ENCODE measurements around the gene AFAP1. TPM values are rescaled to one million over a fixed set of nuclear protein-coding genes. Genes with fewer than 3 reads are reported as not detected.

The AFAP1 gene
- total RNA-seq, 4 donors from 2014 or later: 25.1 to 56.9 (median 26.4) TPM

GRCh38 chr4:7803371-7803770 is 136.3 kb downstream of the AFAP1 start:
- intact Hi-C loops (cut with DNase I; ENCODE audit: low total_unique reads): loop anchor here (2.0 kb wide), 1 partner anchor 43 kb away; no protein-coding TSS in a partner anchor
- no peak for TF ChIP-seq POLR2AphosphoS5 (IDR thresholded peaks at IDR 0.05)
- no peak for TF ChIP-seq CTCF (IDR thresholded peaks at IDR 0.05)
- TF ChIP-seq EP300 (IDR thresholded peaks at IDR 0.05; ENCODE audit: low read depth): no peak
- TF ChIP-seq POLR2A (IDR thresholded peaks at IDR 0.05): no peak
- H3K36me3 ChIP-seq: peaks cover 0 to 23% (median 9%) of the 10 kb centered on the region in 4 donors

DNA sequence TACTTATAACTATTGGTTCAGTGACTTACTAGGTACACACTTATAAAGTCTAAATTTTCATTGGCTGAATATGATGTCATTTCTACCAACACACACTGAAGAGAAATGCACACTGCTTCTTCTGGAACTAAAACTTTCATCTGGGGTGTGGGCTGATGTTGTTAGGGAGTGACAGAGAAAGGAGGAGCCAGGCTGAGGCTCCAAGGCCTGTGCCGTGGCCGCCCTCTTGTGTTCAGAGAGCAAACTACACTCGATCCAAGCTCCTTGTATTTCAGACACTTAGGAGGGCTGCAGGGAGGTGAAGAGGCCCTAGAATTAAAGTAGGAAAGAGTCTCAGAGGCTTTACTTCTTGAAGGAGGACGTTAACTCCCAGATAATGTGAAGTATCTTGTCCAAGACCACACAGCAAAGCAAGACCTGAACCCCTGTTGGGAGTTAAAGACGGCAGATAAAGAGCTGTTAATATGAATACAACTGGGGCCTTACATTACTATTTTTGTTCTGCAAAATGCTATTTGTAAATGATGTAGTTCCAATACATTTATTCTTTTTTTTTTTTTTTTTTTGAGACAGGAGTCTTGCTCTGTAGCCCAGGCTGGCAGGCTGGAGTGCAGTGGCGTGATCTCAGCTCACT is 137.5 kb downstream of the AFAP1 start:
- in situ Hi-C loops (cut with MboI; ENCODE audit: low pct_ligation_motif_present in 1 of 4, low pct_unique_long_range_greater_than_20kb in 1 of 4, low sequenced_read_pairs in 3 of 4): loop anchor here in 3 of 4 donors (5.0 to 10.0 kb wide), 2 partner anchors 183 to 185 kb away; no protein-coding TSS in a partner anchor
- Histone ChIP-seq H3K27ac (no peak overlapping the region), H3K9me3 (no peaks in the 10 kb centered on the region), H3K36me3 (peaks cover 0 to 24% (median 11%) of the 10 kb centered on the region in 4 donors), H3K4me1 (peaks cover 8 to 38% (median 22%) of the 10 kb centered on the region in 4 donors), H3K4me3 (no peak overlapping the region), H3K27me3 (no peaks in the 10 kb centered on the region)
- peak; percentile 85 for DNase-seq
- intact Hi-C loops (cut with DNase I; ENCODE audit: low total_unique reads): loop anchor here (2.0 kb wide), 1 partner anchor 41 kb away; no protein-coding TSS in a partner anchor
- 20 to 31% methylated on average over 5 to 6 of the region's 6 CpGs for WGBS, 2 donors (ENCODE audit: low coverage in 1 of 2)
- TF ChIP-seq CTCF (IDR thresholded peaks at IDR 0.05): peak; percentile 90 to 94 (median 92)
- TF ChIP-seq EP300 (IDR thresholded peaks at IDR 0.05; ENCODE audit: low read depth): no peak

More at GRCh38 chr4:7803371-7803770, 136.3 kb downstream of the AFAP1 start:
- Histone ChIP-seq H3K4me1 (peaks cover 8 to 48% (median 24%) of the 10 kb centered on the region in 4 donors), H3K4me3 (no peak overlapping the region), H3K9me3 (no peaks in the 10 kb centered on the region), H3K27ac (peak overlapping the region in 3 of 4 donors; percentile 66 to 85 (median 78)), H3K27me3 (no peaks in the 10 kb centered on the region)
- in situ Hi-C loops (cut with MboI; ENCODE audit: low pct_ligation_motif_present in 1 of 4, low pct_unique_long_range_greater_than_20kb in 1 of 4, low sequenced_read_pairs in 3 of 4): loop anchor here in 3 of 4 donors (5.0 to 10.0 kb wide), 2 partner anchors 181 to 184 kb away; no protein-coding TSS in a partner anchor
- 86% methylated on average over 6 of the region's 7 CpGs; no CpG with 5 or more reads in 1 of the 2 donors for WGBS, 2 donors (ENCODE audit: low coverage in 1 of 2)
- no peak for DNase-seq

- H3K4me1 ChIP-seq: peaks cover 8 to 32% (median 17%) of the 10 kb centered on the region in 4 donors
- in situ Hi-C loops (cut with MboI; ENCODE audit: low pct_ligation_motif_present in 1 of 4, low pct_unique_long_range_greater_than_20kb in 1 of 4, low sequenced_read_pairs in 3 of 4) (loop anchor here in 3 of 4 donors (5.0 to 10.0 kb wide), 2 partner anchors 183 to 186 kb away; no protein-coding TSS in a partner anchor), intact Hi-C loops (cut with DNase I; ENCODE audit: low total_unique reads) (loop anchor here (2.0 kb wide), 1 partner anchor 41 kb away; no protein-coding TSS in a partner anchor)
- WGBS, 2 donors (ENCODE audit: low coverage in 1 of 2): 33 to 75% methylated on average over 1 of the region's 1 CpG
- no peak overlapping the region for H3K4me3 ChIP-seq
- H3K27ac ChIP-seq: no peak overlapping the region
- no peak for DNase-seq
- no peaks in the 10 kb centered on the region for H3K27me3 ChIP-seq
- peaks cover 0 to 30% (median 11%) of the 10 kb centered on the region in 4 donors for H3K36me3 ChIP-seq
- TF ChIP-seq CTCF (IDR thresholded peaks at IDR 0.05) (no peak), POLR2AphosphoS5 (IDR thresholded peaks at IDR 0.05) (no peak), POLR2A (IDR thresholded peaks at IDR 0.05) (no peak), EP300 (IDR thresholded peaks at IDR 0.05; ENCODE audit: low read depth) (no peak)
- no peaks in the 10 kb centered on the region for H3K9me3 ChIP-seq
These were observed 138.0 kb downstream of the AFAP1 start for GRCh38 chr4:7801641-7802040.

DNA sequence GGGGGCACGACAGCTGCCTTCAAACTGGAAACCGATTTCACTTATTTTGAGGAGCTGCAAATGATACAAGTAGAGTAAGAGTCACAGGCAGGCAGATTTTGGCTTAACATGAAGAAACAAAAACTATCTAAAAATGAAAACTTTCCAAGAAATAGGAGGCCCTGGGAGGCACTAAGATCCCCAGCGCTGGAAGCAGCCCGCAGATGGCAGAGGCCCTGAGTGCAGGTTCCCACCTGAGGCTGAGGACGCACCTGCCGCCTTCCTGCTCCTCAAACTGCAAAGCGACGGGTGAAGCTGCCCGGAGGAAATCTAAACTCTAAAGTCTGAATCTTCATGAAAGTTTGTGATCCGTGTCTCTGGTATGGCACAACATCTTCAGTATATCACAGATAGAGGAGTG is 138.7 kb downstream of the AFAP1 start:
- WGBS, 2 donors (ENCODE audit: low coverage in 1 of 2): 88 to 93% methylated on average over 3 to 10 of the region's 10 CpGs
- in situ Hi-C loops (cut with MboI; ENCODE audit: low pct_ligation_motif_present in 1 of 4, low pct_unique_long_range_greater_than_20kb in 1 of 4, low sequenced_read_pairs in 3 of 4): loop anchor here in 3 of 4 donors (5.0 to 10.0 kb wide), 2 partner anchors 184 to 186 kb away; no protein-coding TSS in a partner anchor

More for the DNA sequence above, 138.7 kb downstream of the AFAP1 start:
- intact Hi-C loops (cut with DNase I; ENCODE audit: low total_unique reads): no loop called here
- Histone ChIP-seq H3K36me3 (peaks cover 0 to 31% (median 11%) of the 10 kb centered on the region in 4 donors), H3K4me1 (peaks cover 5 to 26% (median 12%) of the 10 kb centered on the region in 4 donors), H3K9me3 (no peaks in the 10 kb centered on the region), H3K4me3 (no peak overlapping the region), H3K27me3 (no peaks in the 10 kb centered on the region), H3K27ac (no peak overlapping the region)
- TF ChIP-seq EP300 (IDR thresholded peaks at IDR 0.05; ENCODE audit: low read depth) (no peak), CTCF (IDR thresholded peaks at IDR 0.05) (no peak), POLR2A (IDR thresholded peaks at IDR 0.05) (no peak), POLR2AphosphoS5 (IDR thresholded peaks at IDR 0.05) (no peak)
- DNase-seq: no peak

Measured in transverse colon (tissue), 4 donors.